WTC11 (cell line): Measurements from ENCODE around the gene SHROOM3.

Experiments
- CREB1 ChIP-seq: sonication (generic); formaldehyde crosslinking; IDR thresholded peaks from 2 replicates; pipeline ENCODE4 v1.8.0; 2023; ENCODE audit warnings: mild to moderate bottlenecking, missing genetic modification reagents
- CREM ChIP-seq: sonication (generic); formaldehyde crosslinking; IDR thresholded peaks from 2 replicates; pipeline ENCODE4 v1.8.1; 2022; ENCODE audit warnings: mild to moderate bottlenecking, missing genetic modification reagents, moderate library complexity
- FOXP1 ChIP-seq: sonication (generic); formaldehyde crosslinking; IDR thresholded peaks from 2 replicates; pipeline ENCODE4 v1.8.0; 2022; ENCODE audit warnings: missing genetic modification reagents, mild to moderate bottlenecking, moderate library complexity, borderline replicate concordance
- MXD4 ChIP-seq: fragments of 250-450 bp; sonication (Bioruptor Pico); IDR thresholded peaks from 2 replicates; pipeline ENCODE4 v1.8.0; 2021; ENCODE audit warnings: mild to moderate bottlenecking, moderate library complexity, borderline replicate concordance
- ZNF396 ChIP-seq: fragments of 250-450 bp; sonication (Bioruptor Pico); IDR thresholded peaks from 2 replicates; pipeline ENCODE4 v1.8.0; 2021; ENCODE audit warnings: mild to moderate bottlenecking, moderate library complexity, borderline replicate concordance
- TF ChIP-seq, protein P1 (sequence below): sonication (generic); formaldehyde crosslinking; IDR thresholded peaks from 2 replicates; pipeline ENCODE4 v1.8.0; 2023; ENCODE audit warnings: mild to moderate bottlenecking, missing genetic modification reagents
- TF ChIP-seq, protein P2 (sequence below): fragments of 200-600 bp; IDR thresholded peaks from 2 replicates; pipeline ENCODE4 v1.8.0; 2022; ENCODE audit warnings: antibody characterized with exemption
- TF ChIP-seq, protein P3 (sequence below): sonication (generic); formaldehyde crosslinking; IDR thresholded peaks from 2 replicates; pipeline ENCODE4 v1.8.0; 2022; ENCODE audit warnings: mild to moderate bottlenecking, missing genetic modification reagents
- TF ChIP-seq, protein P4 (sequence below): sonication (generic); formaldehyde crosslinking; conservative IDR thresholded peaks from 2 replicates; pipeline ENCODE4 v1.8.1; 2022; ENCODE audit warnings: mild to moderate bottlenecking, missing genetic modification reagents

DNA sequence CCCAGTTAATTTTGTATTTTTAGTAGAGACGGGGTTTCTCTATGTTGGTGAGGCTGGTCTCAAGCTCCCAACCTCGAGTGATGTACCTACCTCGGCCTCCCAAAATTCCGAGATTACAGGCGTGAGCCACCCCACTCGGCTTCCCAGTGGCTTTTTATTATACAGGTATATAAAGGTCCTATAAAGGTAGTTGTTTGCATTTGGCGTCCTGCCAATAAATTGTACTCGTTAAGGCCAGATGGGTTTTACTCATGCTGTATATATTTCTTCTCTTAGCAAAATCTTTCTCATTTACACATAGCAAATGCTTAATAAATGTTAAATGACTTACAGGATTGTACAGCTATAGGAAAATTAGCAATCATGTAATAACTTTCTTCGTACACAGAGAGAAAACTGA lies 6.9 kb downstream of the SHROOM3 start:
- TF ChIP-seq, protein P1, sequence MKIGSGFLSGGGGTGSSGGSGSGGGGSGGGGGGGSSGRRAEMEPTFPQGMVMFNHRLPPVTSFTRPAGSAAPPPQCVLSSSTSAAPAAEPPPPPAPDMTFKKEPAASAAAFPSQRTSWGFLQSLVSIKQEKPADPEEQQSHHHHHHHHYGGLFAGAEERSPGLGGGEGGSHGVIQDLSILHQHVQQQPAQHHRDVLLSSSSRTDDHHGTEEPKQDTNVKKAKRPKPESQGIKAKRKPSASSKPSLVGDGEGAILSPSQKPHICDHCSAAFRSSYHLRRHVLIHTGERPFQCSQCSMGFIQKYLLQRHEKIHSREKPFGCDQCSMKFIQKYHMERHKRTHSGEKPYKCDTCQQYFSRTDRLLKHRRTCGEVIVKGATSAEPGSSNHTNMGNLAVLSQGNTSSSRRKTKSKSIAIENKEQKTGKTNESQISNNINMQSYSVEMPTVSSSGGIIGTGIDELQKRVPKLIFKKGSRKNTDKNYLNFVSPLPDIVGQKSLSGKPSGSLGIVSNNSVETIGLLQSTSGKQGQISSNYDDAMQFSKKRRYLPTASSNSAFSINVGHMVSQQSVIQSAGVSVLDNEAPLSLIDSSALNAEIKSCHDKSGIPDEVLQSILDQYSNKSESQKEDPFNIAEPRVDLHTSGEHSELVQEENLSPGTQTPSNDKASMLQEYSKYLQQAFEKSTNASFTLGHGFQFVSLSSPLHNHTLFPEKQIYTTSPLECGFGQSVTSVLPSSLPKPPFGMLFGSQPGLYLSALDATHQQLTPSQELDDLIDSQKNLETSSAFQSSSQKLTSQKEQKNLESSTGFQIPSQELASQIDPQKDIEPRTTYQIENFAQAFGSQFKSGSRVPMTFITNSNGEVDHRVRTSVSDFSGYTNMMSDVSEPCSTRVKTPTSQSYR (CRISPR knock-in tag): no peak
- TF ChIP-seq MXD4 (CRISPR knock-in tag) (no peak), CREB1 (CRISPR knock-in tag) (no peak), CREM (no peak), FOXP1 (CRISPR knock-in tag) (no peak), ZNF396 (CRISPR knock-in tag) (no peak)
- TF ChIP-seq, protein P2, sequence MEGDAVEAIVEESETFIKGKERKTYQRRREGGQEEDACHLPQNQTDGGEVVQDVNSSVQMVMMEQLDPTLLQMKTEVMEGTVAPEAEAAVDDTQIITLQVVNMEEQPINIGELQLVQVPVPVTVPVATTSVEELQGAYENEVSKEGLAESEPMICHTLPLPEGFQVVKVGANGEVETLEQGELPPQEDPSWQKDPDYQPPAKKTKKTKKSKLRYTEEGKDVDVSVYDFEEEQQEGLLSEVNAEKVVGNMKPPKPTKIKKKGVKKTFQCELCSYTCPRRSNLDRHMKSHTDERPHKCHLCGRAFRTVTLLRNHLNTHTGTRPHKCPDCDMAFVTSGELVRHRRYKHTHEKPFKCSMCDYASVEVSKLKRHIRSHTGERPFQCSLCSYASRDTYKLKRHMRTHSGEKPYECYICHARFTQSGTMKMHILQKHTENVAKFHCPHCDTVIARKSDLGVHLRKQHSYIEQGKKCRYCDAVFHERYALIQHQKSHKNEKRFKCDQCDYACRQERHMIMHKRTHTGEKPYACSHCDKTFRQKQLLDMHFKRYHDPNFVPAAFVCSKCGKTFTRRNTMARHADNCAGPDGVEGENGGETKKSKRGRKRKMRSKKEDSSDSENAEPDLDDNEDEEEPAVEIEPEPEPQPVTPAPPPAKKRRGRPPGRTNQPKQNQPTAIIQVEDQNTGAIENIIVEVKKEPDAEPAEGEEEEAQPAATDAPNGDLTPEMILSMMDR: no peak
- TF ChIP-seq, protein P3, sequence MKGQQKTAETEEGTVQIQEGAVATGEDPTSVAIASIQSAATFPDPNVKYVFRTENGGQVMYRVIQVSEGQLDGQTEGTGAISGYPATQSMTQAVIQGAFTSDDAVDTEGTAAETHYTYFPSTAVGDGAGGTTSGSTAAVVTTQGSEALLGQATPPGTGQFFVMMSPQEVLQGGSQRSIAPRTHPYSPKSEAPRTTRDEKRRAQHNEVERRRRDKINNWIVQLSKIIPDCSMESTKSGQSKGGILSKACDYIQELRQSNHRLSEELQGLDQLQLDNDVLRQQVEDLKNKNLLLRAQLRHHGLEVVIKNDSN (CRISPR knock-in tag): no peak
- TF ChIP-seq, protein P4, sequence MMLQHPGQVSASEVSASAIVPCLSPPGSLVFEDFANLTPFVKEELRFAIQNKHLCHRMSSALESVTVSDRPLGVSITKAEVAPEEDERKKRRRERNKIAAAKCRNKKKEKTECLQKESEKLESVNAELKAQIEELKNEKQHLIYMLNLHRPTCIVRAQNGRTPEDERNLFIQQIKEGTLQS (CRISPR knock-in tag): no peak
